Activated T-cell treated with anti-CD3 and anti-CD28 coated beads, Interleukin-2, amount 50 U/mL, for 24 hours (primary cell): ENCODE measurements around the gene LMF1.

Experiments used
- DNase-seq: peaks from one replicate; pipeline ENCODE4 v3.0.0-alpha.2; 2020
- H3K27ac Mint-ChIP-seq: 2 replicates; pipeline ENCODE4 v1.8.0; 2020; ENCODE audit warnings: mild to moderate bottlenecking, mixed read lengths
- H3K27me3 Mint-ChIP-seq: 2 replicates; pipeline ENCODE4 v1.8.0; 2020; ENCODE audit warnings: mixed read lengths
- H3K36me3 Mint-ChIP-seq: 2 replicates; pipeline ENCODE4 v1.8.0; 2020; ENCODE audit warnings: low read depth, mixed read lengths
- H3K4me1 Mint-ChIP-seq: 2 replicates; pipeline ENCODE4 v1.8.0; 2020; ENCODE audit warnings: low read depth, mixed read lengths
- H3K4me3 Mint-ChIP-seq: 2 replicates; pipeline ENCODE4 v1.8.0; 2020; ENCODE audit warnings: mild to moderate bottlenecking, moderate library complexity, mixed read lengths
- H3K9me3 Mint-ChIP-seq: 2 replicates; pipeline ENCODE4 v1.8.0; 2020; ENCODE audit warnings: mixed read lengths

LMF1 gene

GRCh38 chr16:931171-931570, 39.6 kb downstream of the LMF1 start:
- Mint-ChIP-seq H3K27me3 (no peaks in the 10 kb centered on the region), H3K27ac (no peak overlapping the region), H3K9me3 (peaks cover 2% of the 10 kb centered on the region), H3K4me3 (no peak overlapping the region), H3K4me1 (peaks cover 5% of the 10 kb centered on the region), H3K36me3 (peaks cover 44% of the 10 kb centered on the region)
- no peak for DNase-seq

- Mint-ChIP-seq H3K27me3 (no peaks in the 10 kb centered on the region), H3K27ac (no peak overlapping the region), H3K36me3 (peaks cover 46% of the 10 kb centered on the region), H3K4me1 (peaks cover 2% of the 10 kb centered on the region), H3K4me3 (no peak overlapping the region), H3K9me3 (peaks cover 4% of the 10 kb centered on the region)
- DNase-seq = no peak
Measured at GRCh38 chr16:930511-930910, 40.3 kb downstream of the LMF1 start.

GRCh38 chr16:930076-930475, 40.7 kb downstream of the LMF1 start:
- H3K27me3 Mint-ChIP-seq = no peaks in the 10 kb centered on the region
- no peak for DNase-seq
- H3K27ac Mint-ChIP-seq = no peak overlapping the region
- no peak overlapping the region for H3K4me3 Mint-ChIP-seq
- H3K4me1 Mint-ChIP-seq = no peaks in the 10 kb centered on the region
- peaks cover 4% of the 10 kb centered on the region for H3K9me3 Mint-ChIP-seq
- H3K36me3 Mint-ChIP-seq = peaks cover 46% of the 10 kb centered on the region

GRCh38 chr16:929227-930073, 41.3 kb downstream of the LMF1 start:
- H3K4me1 Mint-ChIP-seq = no peaks in the 10 kb centered on the region
- no peak overlapping the region for H3K27ac Mint-ChIP-seq
- H3K4me3 Mint-ChIP-seq = no peak overlapping the region
- peaks cover 50% of the 10 kb centered on the region for H3K36me3 Mint-ChIP-seq
- no peak for DNase-seq
- H3K27me3 Mint-ChIP-seq = no peaks in the 10 kb centered on the region
- H3K9me3 Mint-ChIP-seq = peaks cover 4% of the 10 kb centered on the region

GRCh38 chr16:928526-928925, 42.3 kb downstream of the LMF1 start:
- Mint-ChIP-seq H3K27ac (no peak overlapping the region), H3K36me3 (peaks cover 46% of the 10 kb centered on the region), H3K9me3 (peaks cover 4% of the 10 kb centered on the region), H3K4me1 (no peaks in the 10 kb centered on the region), H3K27me3 (no peaks in the 10 kb centered on the region), H3K4me3 (no peak overlapping the region)
- DNase-seq = no peak

GRCh38 chr16:927931-928330, 42.9 kb downstream of the LMF1 start:
- Mint-ChIP-seq H3K36me3 (peaks cover 46% of the 10 kb centered on the region), H3K4me3 (no peak overlapping the region), H3K27ac (no peak overlapping the region), H3K9me3 (peaks cover 4% of the 10 kb centered on the region), H3K4me1 (no peaks in the 10 kb centered on the region), H3K27me3 (no peaks in the 10 kb centered on the region)
- DNase-seq = no peak

- no peak for DNase-seq
- Mint-ChIP-seq H3K4me3 (no peak overlapping the region), H3K36me3 (peaks cover 43% of the 10 kb centered on the region), H3K9me3 (peaks cover 4% of the 10 kb centered on the region), H3K27ac (no peak overlapping the region), H3K4me1 (no peaks in the 10 kb centered on the region), H3K27me3 (no peaks in the 10 kb centered on the region)
Measured at GRCh38 chr16:927406-927805, 43.4 kb downstream of the LMF1 start.

- no peaks in the 10 kb centered on the region for H3K27me3 Mint-ChIP-seq
- no peak for DNase-seq
- no peak overlapping the region for H3K27ac Mint-ChIP-seq
- H3K9me3 Mint-ChIP-seq = peaks cover 4% of the 10 kb centered on the region
- H3K4me1 Mint-ChIP-seq = no peaks in the 10 kb centered on the region
- H3K36me3 Mint-ChIP-seq = peaks cover 49% of the 10 kb centered on the region
- no peak overlapping the region for H3K4me3 Mint-ChIP-seq
Measured at GRCh38 chr16:926715-927114, 44.1 kb downstream of the LMF1 start.

GRCh38 chr16:924806-925205, 46.0 kb downstream of the LMF1 start:
- Mint-ChIP-seq H3K4me3 (no peak overlapping the region), H3K4me1 (no peaks in the 10 kb centered on the region), H3K27me3 (no peaks in the 10 kb centered on the region), H3K27ac (no peak overlapping the region), H3K36me3 (peaks cover 43% of the 10 kb centered on the region), H3K9me3 (peaks cover 4% of the 10 kb centered on the region)
- DNase-seq = no peak

- H3K4me3 Mint-ChIP-seq = no peak overlapping the region
- no peak overlapping the region for H3K27ac Mint-ChIP-seq
- peaks cover 38% of the 10 kb centered on the region for H3K36me3 Mint-ChIP-seq
- no peaks in the 10 kb centered on the region for H3K27me3 Mint-ChIP-seq
- DNase-seq = no peak
- H3K4me1 Mint-ChIP-seq = no peaks in the 10 kb centered on the region
- peaks cover 4% of the 10 kb centered on the region for H3K9me3 Mint-ChIP-seq
Measured at GRCh38 chr16:924063-924462, 46.7 kb downstream of the LMF1 start.

GRCh38 chr16:923184-923583, 47.6 kb downstream of the LMF1 start:
- Mint-ChIP-seq H3K27ac (no peak overlapping the region), H3K4me3 (no peak overlapping the region), H3K36me3 (peaks cover 39% of the 10 kb centered on the region), H3K27me3 (no peaks in the 10 kb centered on the region), H3K9me3 (peaks cover 4% of the 10 kb centered on the region), H3K4me1 (no peaks in the 10 kb centered on the region)
- no peak for DNase-seq

GRCh38 chr16:922051-922450, 48.7 kb downstream of the LMF1 start:
- H3K27ac Mint-ChIP-seq = no peak overlapping the region
- H3K9me3 Mint-ChIP-seq = peaks cover 4% of the 10 kb centered on the region
- H3K4me1 Mint-ChIP-seq = no peaks in the 10 kb centered on the region

GRCh38 chr16:921321-921905, 49.4 kb downstream of the LMF1 start:
- H3K4me3 Mint-ChIP-seq = no peak overlapping the region
- no peak overlapping the region for H3K27ac Mint-ChIP-seq
- peaks cover 4% of the 10 kb centered on the region for H3K9me3 Mint-ChIP-seq
- no peaks in the 10 kb centered on the region for H3K27me3 Mint-ChIP-seq
- H3K4me1 Mint-ChIP-seq = no peaks in the 10 kb centered on the region
- DNase-seq = no peak
- H3K36me3 Mint-ChIP-seq = peaks cover 33% of the 10 kb centered on the region

More at GRCh38 chr16:922051-922450, 48.7 kb downstream of the LMF1 start:
- Mint-ChIP-seq H3K27me3 (no peaks in the 10 kb centered on the region), H3K4me3 (no peak overlapping the region), H3K36me3 (peaks cover 38% of the 10 kb centered on the region)
- no peak for DNase-seq

- Mint-ChIP-seq H3K27ac (no peak overlapping the region), H3K27me3 (no peaks in the 10 kb centered on the region)
- DNase-seq = no peak
Measured at GRCh38 chr16:920717-921116, 50.1 kb downstream of the LMF1 start.

GRCh38 chr16:920051-920681, 50.6 kb downstream of the LMF1 start:
- Mint-ChIP-seq H3K4me3 (no peak overlapping the region), H3K27me3 (no peaks in the 10 kb centered on the region), H3K9me3 (no peaks in the 10 kb centered on the region), H3K4me1 (no peaks in the 10 kb centered on the region), H3K36me3 (peaks cover 28% of the 10 kb centered on the region), H3K27ac (no peak overlapping the region)
- DNase-seq = no peak

More at GRCh38 chr16:920717-921116, 50.1 kb downstream of the LMF1 start:
- no peaks in the 10 kb centered on the region for H3K4me1 Mint-ChIP-seq
- no peaks in the 10 kb centered on the region for H3K9me3 Mint-ChIP-seq
- peaks cover 28% of the 10 kb centered on the region for H3K36me3 Mint-ChIP-seq
- no peak overlapping the region for H3K4me3 Mint-ChIP-seq
